GM12874 (cell line): Measurements from ENCODE around the gene SYTL2.

Experiments used
- CTCF ChIP-seq: IDR thresholded peaks from 2 replicates; pipeline ENCODE4 v1.5.1; 2011; ENCODE audit warnings: low read depth, mild to moderate bottlenecking, control low read depth, low read length, moderate library complexity; ENCODE audit not compliant: insufficient read depth

SYTL2 gene

GRCh38 chr11:85665733-85666132 is 145.2 kb downstream of the SYTL2 start:
- TF ChIP-seq CTCF: no peak

- TF ChIP-seq CTCF: no peak
Measured at GRCh38 chr11:85664615-85665481, 146.1 kb downstream of the SYTL2 start, which contains the start of gene CREBZF. TSS of gene CREBZF (minus strand) at chr11:85665129. CDS start at chr11:85664875, 254 bp downstream.

- TF ChIP-seq CTCF: peak; percentile 74
Measured at GRCh38 chr11:85663753-85664614, 147.0 kb downstream of the SYTL2 start.

GRCh38 chr11:85663080-85663752 is 147.7 kb downstream of the SYTL2 start:
- TF ChIP-seq CTCF: no peak

- TF ChIP-seq CTCF: no peak
Measured at GRCh38 chr11:85661972-85662664, 148.8 kb downstream of the SYTL2 start.

GRCh38 chr11:85658180-85658579 is 152.8 kb downstream of the SYTL2 start:
- TF ChIP-seq CTCF: no peak

GRCh38 chr11:85656777-85657176 is 154.2 kb downstream of the SYTL2 start:
- no peak for TF ChIP-seq CTCF
